CD14-positive monocyte (primary cell): ENCODE data around the gene S100A4. TPM values are rescaled to one million over a fixed set of nuclear protein-coding genes. Genes with fewer than 3 reads are reported as not detected.
A peak's percentile ranks its signal among the peaks of the same experiment; 100 is the strongest.

ENCODE experiments used
- DNase-seq, 3 donors: peaks; one replicate each; pipeline ENCODE4 v3.0.0-alpha.2; 2011 to 2022
- H2AFZ ChIP-seq: 2 replicates; pipeline ENCODE4 v1.6.0; 2012; ENCODE audit warnings: mild to moderate bottlenecking, low read depth, low read length, inconsistent platforms; ENCODE audit not compliant: insufficient read depth, poor library complexity, severe bottlenecking
- H3K27ac ChIP-seq, 2 donors: 1 replicate in 1 of 2; 2 replicates in 1 of 2; pipeline ENCODE4 v1.5.1; 2012 to 2013; ENCODE audit warnings: low read length in 2 of 2, control low read depth in 1 of 2, inconsistent platforms in 1 of 2, low read depth in 1 of 2, mild to moderate bottlenecking in 1 of 2
- H3K27me3 ChIP-seq, 2 donors: one replicate each; pipeline versions ENCODE4 v1.6.0 to v1.6.1; 2011 to 2013; ENCODE audit warnings: low read length in 2 of 2; ENCODE audit not compliant: control insufficient read depth in 2 of 2, insufficient read depth in 2 of 2
- H3K36me3 ChIP-seq, 2 donors: replicated peaks in 1 of 2; 1 replicate in 1 of 2; 2 replicates in 1 of 2; pipeline versions ENCODE4 v1.5.1 to v1.6.1; 2012 to 2013; ENCODE audit warnings: low read length in 2 of 2, control low read depth in 1 of 2, inconsistent platforms in 1 of 2, mild to moderate bottlenecking in 1 of 2; ENCODE audit not compliant: insufficient read depth in 2 of 2, control insufficient read depth in 1 of 2
- H3K4me1 ChIP-seq, 2 donors: 1 replicate in 1 of 2; 2 replicates in 1 of 2; pipeline versions ENCODE4 v1.5.1 to v1.6.1; 2012 to 2013; ENCODE audit warnings: low read length in 2 of 2, control low read depth in 1 of 2, inconsistent platforms in 1 of 2, mild to moderate bottlenecking in 1 of 2, moderate library complexity in 1 of 2; ENCODE audit not compliant: insufficient read depth in 2 of 2, control insufficient read depth in 1 of 2
- H3K4me2 ChIP-seq: replicated peaks from 2 replicates; pipeline ENCODE3; 2012; ENCODE audit warnings: low read length, moderate library complexity, mild to moderate bottlenecking; ENCODE audit not compliant: poor library complexity, severe bottlenecking; ENCODE audit errors: extremely low read depth
- H3K4me3 ChIP-seq, 3 experiments: fragments of 200-600 bp in 1 of 3; sonication (generic) in 1 of 3; replicated peaks in 1 of 3; 1 replicate in 2 of 3; 2 replicates in 1 of 3; pipeline ENCODE4 v1.5.1; 2011 to 2013; ENCODE audit warnings: low read length in 3 of 3, mild to moderate bottlenecking in 3 of 3, control low read depth in 2 of 3, low read depth in 2 of 3, inconsistent platforms in 1 of 3, moderate library complexity in 1 of 3
- H3K79me2 ChIP-seq: 2 replicates; pipeline ENCODE4 v1.6.0; 2012; ENCODE audit warnings: mild to moderate bottlenecking, control low read depth, inconsistent platforms, low read length, moderate library complexity; ENCODE audit not compliant: insufficient read depth
- H3K9ac ChIP-seq: 2 replicates; pipeline ENCODE4 v1.6.0; 2017; ENCODE audit warnings: low read length, mild to moderate bottlenecking; ENCODE audit not compliant: insufficient read depth, poor library complexity, severe bottlenecking
- H3K9me3 ChIP-seq, 2 donors: replicated peaks in 1 of 2; 1 replicate in 1 of 2; 2 replicates in 1 of 2; pipeline versions ENCODE4 v1.5.1 to v1.6.1; 2012 to 2013; ENCODE audit warnings: low read length in 2 of 2, control low read depth in 1 of 2; ENCODE audit not compliant: control insufficient read depth in 1 of 2, insufficient read depth in 1 of 2
- H4K20me1 ChIP-seq: 2 replicates; pipeline ENCODE4 v1.6.0; 2012; ENCODE audit warnings: mild to moderate bottlenecking, low read length, control low read depth, moderate library complexity; ENCODE audit not compliant: insufficient read depth
- H3K27ac Mint-ChIP-seq, 7 donors: one replicate each; pipeline ENCODE4 v1.8.0; 2020; ENCODE audit warnings: mild to moderate bottlenecking in 7 of 7, mixed read lengths in 7 of 7, moderate library complexity in 6 of 7, inconsistent platforms in 2 of 7
- H3K27me3 Mint-ChIP-seq, 3 donors: one replicate each; pipeline ENCODE4 v1.8.0; 2021 to 2022; ENCODE audit warnings: low read depth in 3 of 3, mild to moderate bottlenecking in 3 of 3, mixed read lengths in 3 of 3, moderate library complexity in 3 of 3, inconsistent platforms in 1 of 3
- H3K36me3 Mint-ChIP-seq, 2 donors: one replicate each; pipeline ENCODE4 v1.8.0; 2020; ENCODE audit warnings: mixed read lengths in 2 of 2, inconsistent platforms in 1 of 2, mild to moderate bottlenecking in 1 of 2
- H3K4me1 Mint-ChIP-seq: one replicate; pipeline ENCODE4 v1.8.0; 2020; ENCODE audit warnings: mild to moderate bottlenecking, mixed read lengths
- H3K4me3 Mint-ChIP-seq, 2 donors: one replicate each; pipeline ENCODE4 v1.8.0; 2020; ENCODE audit warnings: mild to moderate bottlenecking in 2 of 2, mixed read lengths in 2 of 2, moderate library complexity in 1 of 2
- H3K9me3 Mint-ChIP-seq, 7 donors: one replicate each; pipeline ENCODE4 v1.8.0; 2020 to 2022; ENCODE audit warnings: mixed read lengths in 7 of 7, mild to moderate bottlenecking in 6 of 7, moderate library complexity in 6 of 7, inconsistent platforms in 2 of 7
- WGBS: methylation state at CpG from one replicate; pipeline ENCODE4 v1.1.5; 2013; ENCODE audit warnings: missing lambda C conversion rate; ENCODE audit not compliant: insufficient coverage; 5-methylcytosine and 5-hydroxymethylcytosine counted together
- intact Hi-C, 2 donors: fragments of 100-400 bp; cut with micrococcal nuclease; formaldehyde crosslinking; loops; one replicate each; pipeline versions ENCODE4 v1.15.0 to v1.15.1; 2023
- polyA plus RNA-seq, 3 donors: library from polyadenylated mRNA; depleted of rRNA in 1 of 3; unstranded in 2 of 3; stranded (reverse) in 1 of 3; fragments of 300-500 nt in 2 of 3; fragments of >200 nt in 1 of 3; fragmentation: Illumina TruSeq in 2 of 3; gene quantifications; 1 replicate in 2 of 3; 2 replicates in 1 of 3; pipeline ENCODE4 v1.2.3, GENCODE V29; 2012 to 2021
- TF ChIP-seq, protein P1 (sequence below): fragments of 200-600 bp; IDR thresholded peaks from one replicate; pipeline ENCODE4 v1.8.0; 2022; ENCODE audit warnings: antibody characterized with exemption, mild to moderate bottlenecking

The S100A4 gene
- polyA plus RNA-seq, 3 donors = 4,538 to 7,344 (median 6,092) TPM

GRCh38 chr1:153547560-153548551 lies 2.2 kb upstream of the S100A4 start:
- Mint-ChIP-seq H3K36me3 (peaks cover 24 to 26% of the 10 kb centered on the region in 2 donors), H3K27me3 (peaks cover 0 to 4% (median 2%) of the 10 kb centered on the region in 3 donors), H3K4me1 (peaks cover 90% of the 10 kb centered on the region), H3K4me3 (no peak overlapping the region), H3K27ac (peak overlapping the region in 5 of 7 donors; percentile 10 to 84 (median 54)), H3K9me3 (no peaks in the 10 kb centered on the region)
- H3K79me2 ChIP-seq = peaks cover 48% of the 10 kb centered on the region
- H4K20me1 ChIP-seq = peaks cover 27% of the 10 kb centered on the region
- no peak overlapping the region for H3K4me2 ChIP-seq
- TF ChIP-seq, protein P1, sequence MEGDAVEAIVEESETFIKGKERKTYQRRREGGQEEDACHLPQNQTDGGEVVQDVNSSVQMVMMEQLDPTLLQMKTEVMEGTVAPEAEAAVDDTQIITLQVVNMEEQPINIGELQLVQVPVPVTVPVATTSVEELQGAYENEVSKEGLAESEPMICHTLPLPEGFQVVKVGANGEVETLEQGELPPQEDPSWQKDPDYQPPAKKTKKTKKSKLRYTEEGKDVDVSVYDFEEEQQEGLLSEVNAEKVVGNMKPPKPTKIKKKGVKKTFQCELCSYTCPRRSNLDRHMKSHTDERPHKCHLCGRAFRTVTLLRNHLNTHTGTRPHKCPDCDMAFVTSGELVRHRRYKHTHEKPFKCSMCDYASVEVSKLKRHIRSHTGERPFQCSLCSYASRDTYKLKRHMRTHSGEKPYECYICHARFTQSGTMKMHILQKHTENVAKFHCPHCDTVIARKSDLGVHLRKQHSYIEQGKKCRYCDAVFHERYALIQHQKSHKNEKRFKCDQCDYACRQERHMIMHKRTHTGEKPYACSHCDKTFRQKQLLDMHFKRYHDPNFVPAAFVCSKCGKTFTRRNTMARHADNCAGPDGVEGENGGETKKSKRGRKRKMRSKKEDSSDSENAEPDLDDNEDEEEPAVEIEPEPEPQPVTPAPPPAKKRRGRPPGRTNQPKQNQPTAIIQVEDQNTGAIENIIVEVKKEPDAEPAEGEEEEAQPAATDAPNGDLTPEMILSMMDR = no peak
- H3K27me3 ChIP-seq = no peaks in the 10 kb centered on the region
- H3K36me3 ChIP-seq = peaks cover 19 to 20% of the 10 kb centered on the region in 2 donors
- no peaks in the 10 kb centered on the region for H3K9me3 ChIP-seq
- DNase-seq = peak in 1 of 3 donors; percentile 35
- WGBS = 86% methylated on average over 14 of the region's 19 CpGs
- H3K4me1 ChIP-seq = peaks cover 82 to 91% of the 10 kb centered on the region in 2 donors
- H3K4me3 ChIP-seq = peak overlapping the region in 1 of 3 experiments; percentile 3
- intact Hi-C loops = loop anchor here in 1 of 2 donors (5.0 kb wide), 1 partner anchor 36 kb away; no protein-coding TSS in a partner anchor
- no peak overlapping the region for H2AFZ ChIP-seq
- H3K27ac ChIP-seq = peak overlapping the region in 1 of 2 donors; percentile 94
- H3K9ac ChIP-seq = no peak overlapping the region

DNA sequence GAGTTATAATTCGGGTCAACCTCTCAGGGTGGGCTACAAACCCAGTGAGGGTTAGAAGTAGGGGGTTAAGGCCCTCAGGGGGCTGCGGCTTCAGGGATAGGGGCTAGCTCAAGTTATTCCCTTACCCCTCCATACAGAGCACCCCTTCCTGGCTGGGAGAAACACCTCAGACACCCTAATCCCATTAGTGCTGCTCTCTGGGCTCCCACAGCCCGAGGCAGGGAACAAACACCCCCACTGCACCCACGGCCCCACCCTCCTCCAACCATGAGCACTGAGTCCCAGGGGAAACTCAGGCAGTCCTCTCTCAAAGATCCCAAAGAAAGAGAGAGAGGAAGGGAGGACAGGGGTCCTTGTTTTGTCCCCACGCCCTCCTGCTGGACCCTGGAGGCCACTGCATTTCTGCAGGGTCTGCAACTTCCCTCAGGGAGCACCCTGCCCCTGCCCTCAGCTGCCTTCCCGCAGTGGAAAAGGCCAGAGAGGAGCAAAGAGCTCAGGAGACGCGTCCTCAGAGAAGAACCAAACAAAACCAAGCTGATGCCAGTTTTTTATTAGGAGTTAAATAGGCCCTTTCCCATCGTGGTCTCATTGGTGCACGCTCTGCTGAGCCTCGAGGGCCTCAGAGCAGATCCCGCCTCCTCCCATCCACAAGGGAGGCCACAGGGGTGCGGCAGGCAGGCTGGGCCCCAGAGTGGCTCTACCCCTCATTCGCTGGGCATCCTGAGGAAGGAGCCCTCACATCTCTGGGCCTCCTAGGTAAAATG lies 1.4 kb upstream of the S100A4 start:
- no peaks in the 10 kb centered on the region for H3K27me3 ChIP-seq
- Mint-ChIP-seq H3K27me3 (peaks cover 0 to 4% (median 2%) of the 10 kb centered on the region in 3 donors), H3K9me3 (no peaks in the 10 kb centered on the region), H3K36me3 (peaks cover 32% of the 10 kb centered on the region in 2 donors), H3K4me3 (peak overlapping the region in 1 of 2 donors; percentile 39), H3K4me1 (peaks cover 97% of the 10 kb centered on the region), H3K27ac (peak overlapping the region in 6 of 7 donors; percentile 18 to 98 (median 95))
- WGBS = 90% methylated on average over 6 of the region's 14 CpGs
- TF ChIP-seq, protein P1 = no peak
- peaks cover 20 to 27% of the 10 kb centered on the region in 2 donors for H3K36me3 ChIP-seq
- peak overlapping the region in 1 of 2 donors; percentile 91 for H3K27ac ChIP-seq
- H4K20me1 ChIP-seq = peaks cover 36% of the 10 kb centered on the region
- no peaks in the 10 kb centered on the region for H3K9me3 ChIP-seq
- peaks cover 90 to 98% of the 10 kb centered on the region in 2 donors for H3K4me1 ChIP-seq
- DNase-seq = no peak
- H3K79me2 ChIP-seq = peaks cover 55% of the 10 kb centered on the region
- peak overlapping the region in 1 of 3 experiments; percentile 94 for H3K4me3 ChIP-seq
- H2AFZ ChIP-seq = no peak overlapping the region
- H3K4me2 ChIP-seq = peak overlapping the region; percentile 98
- intact Hi-C loops = loop anchor here in 1 of 2 donors (5.0 kb wide), 1 partner anchor 35 kb away; no protein-coding TSS in a partner anchor
- no peak overlapping the region for H3K9ac ChIP-seq
